IMR-90 (cell line): Measurements from ENCODE around the gene COX6A2. TPM values are rescaled to one million over a fixed set of nuclear protein-coding genes. Genes with fewer than 3 reads are reported as not detected.

Experiments
- ATAC-seq: fragments of 200-7000 bp; cut with Tn5 transposase; 2 replicates; pipeline ENCODE4 v1.9.1; 2020; ENCODE audit warnings: low read depth, mild to moderate bottlenecking, moderate library complexity
- BruUV-seq: library from RNA; stranded (reverse); fragments of 400-500 nt; replicated peaks from 2 replicates; lab custom pipeline; 2021; lab: Mats Ljungman, UMichigan
- CTCF ChIA-PET: fragments of 300-600 bp; formaldehyde crosslinking; extraction: SDS; loops from one replicate; lab custom pipeline; 2021; ENCODE audit warnings: antibody characterized with exemption; lab: Yijun Ruan, JAX
- POLR2A ChIA-PET: fragments of 300-600 bp; sonication (Branson Sonifier 250); formaldehyde crosslinking; loops from one replicate; lab custom pipeline; 2022; ENCODE audit warnings: antibody characterized with exemption; ENCODE audit not compliant: unreplicated experiment; lab: Charles Lee
- DNase-seq: peaks from one replicate; pipeline ENCODE4 v3.0.0; 2013
- H2AFZ ChIP-seq: replicated peaks from 2 replicates; pipeline ENCODE3; 2013; ENCODE audit warnings: low read length, mild to moderate bottlenecking; ENCODE audit not compliant: poor library complexity
- H2AK5ac ChIP-seq: 2 replicates; pipeline ENCODE4 v1.6.1; 2013; ENCODE audit warnings: low read depth, low read length, inconsistent platforms
- H2AK9ac ChIP-seq: replicated peaks from 2 replicates; pipeline ENCODE3; 2013; ENCODE audit warnings: mild to moderate bottlenecking, low read depth, low read length, moderate library complexity; ENCODE audit not compliant: poor library complexity
- H2BK120ac ChIP-seq: 2 replicates; pipeline ENCODE4 v1.6.1; 2013; ENCODE audit warnings: low read depth, low read length, inconsistent platforms
- H2BK15ac ChIP-seq: 3 replicates; pipeline ENCODE4 v1.6.1; 2013; ENCODE audit warnings: low read depth, low read length, inconsistent platforms
- H2BK20ac ChIP-seq: 2 replicates; pipeline ENCODE4 v1.6.1; 2013; ENCODE audit warnings: low read depth, mild to moderate bottlenecking, inconsistent platforms, low read length, moderate library complexity
- H2BK5ac ChIP-seq: 2 replicates; pipeline ENCODE4 v1.6.1; 2013; ENCODE audit warnings: mild to moderate bottlenecking, low read depth, low read length, inconsistent platforms; ENCODE audit not compliant: poor library complexity, severe bottlenecking
- H3K14ac ChIP-seq: replicated peaks from 2 replicates; pipeline ENCODE4 v1.6.1; 2013; ENCODE audit warnings: low read depth, low read length, inconsistent platforms
- H3K18ac ChIP-seq: 2 replicates; pipeline ENCODE4 v1.6.1; 2013; ENCODE audit warnings: low read depth, low read length, control low read depth
- H3K23ac ChIP-seq: 2 replicates; pipeline ENCODE4 v1.6.1; 2013; ENCODE audit warnings: low read depth, low read length, inconsistent platforms
- H3K27ac ChIP-seq: 2 replicates; pipeline ENCODE4 v1.5.1; 2013; ENCODE audit warnings: mild to moderate bottlenecking, control low read depth, low read length; ENCODE audit not compliant: insufficient read depth
- H3K27me3 ChIP-seq: 2 replicates; pipeline ENCODE4 v1.6.1; 2013; ENCODE audit warnings: low read length; ENCODE audit not compliant: control insufficient read depth, insufficient read depth
- H3K36me3 ChIP-seq: 2 replicates; pipeline ENCODE4 v1.6.1; 2013; ENCODE audit warnings: low read length, mixed read lengths; ENCODE audit not compliant: control insufficient read depth, insufficient read depth
- H3K4ac ChIP-seq: 2 replicates; pipeline ENCODE4 v1.6.1; 2013; ENCODE audit warnings: low read depth, low read length, inconsistent platforms
- H3K4me1 ChIP-seq: 2 replicates; pipeline ENCODE4 v1.6.1; 2013; ENCODE audit warnings: low read length, mixed read lengths; ENCODE audit not compliant: control insufficient read depth, insufficient read depth
- H3K4me2 ChIP-seq: 2 replicates; pipeline ENCODE4 v1.6.1; 2013; ENCODE audit warnings: low read depth, mild to moderate bottlenecking, control low read depth, low read length, moderate library complexity
- H3K4me3 ChIP-seq: 2 replicates; pipeline ENCODE4 v1.5.1; 2013; ENCODE audit warnings: low read depth, mild to moderate bottlenecking, control low read depth, low read length, moderate library complexity; ENCODE audit not compliant: insufficient read depth
- H3K56ac ChIP-seq: 2 replicates; pipeline ENCODE4 v1.6.1; 2013; ENCODE audit warnings: low read length, inconsistent platforms; ENCODE audit not compliant: insufficient read depth; ENCODE audit errors: extremely low read depth
- H3K79me1 ChIP-seq, 2 experiments: 2 replicates each; pipeline ENCODE4 v1.6.1; 2013; ENCODE audit warnings: low read length in 2 of 2, inconsistent platforms in 1 of 2, low read depth in 1 of 2
- H3K9ac ChIP-seq: 2 replicates; pipeline ENCODE4 v1.6.1; 2013; ENCODE audit warnings: low read depth, low read length, control low read depth
- H3K9me1 ChIP-seq: 2 replicates; pipeline ENCODE4 v1.6.1; 2013; ENCODE audit warnings: low read length, inconsistent platforms; ENCODE audit not compliant: insufficient read depth
- H3K9me3 ChIP-seq: 2 replicates; pipeline ENCODE4 v1.6.1; 2013; ENCODE audit warnings: low read length; ENCODE audit not compliant: control insufficient read depth, insufficient read depth
- H4K20me1 ChIP-seq: 2 replicates; pipeline ENCODE4 v1.6.1; 2013; ENCODE audit warnings: low read length, inconsistent platforms; ENCODE audit not compliant: insufficient read depth
- H4K5ac ChIP-seq: 2 replicates; pipeline ENCODE4 v1.6.1; 2013; ENCODE audit warnings: mild to moderate bottlenecking, low read depth, low read length, control low read depth
- H4K8ac ChIP-seq, 2 experiments: 2 replicates each; pipeline ENCODE4 v1.6.1; 2013; ENCODE audit warnings: low read depth in 2 of 2, low read length in 2 of 2, control low read depth in 1 of 2, inconsistent platforms in 1 of 2
- H4K91ac ChIP-seq: 2 replicates; pipeline ENCODE4 v1.6.1; 2013; ENCODE audit warnings: low read depth, low read length, inconsistent platforms; ENCODE audit not compliant: insufficient read depth
- CEBPB ChIP-seq: IDR thresholded peaks from 2 replicates; pipeline ENCODE4 v1.6.1; 2012; ENCODE audit warnings: low read depth, low read length, improper control_type of control experiment
- CHD1 ChIP-seq: IDR thresholded peaks from 2 replicates; pipeline ENCODE4 v1.6.1; 2012; ENCODE audit warnings: low read depth, low read length, improper control_type of control experiment
- WGBS, 2 experiments: methylation state at CpG; one replicate each; pipeline versions ENCODE4 v1.1.5 to v1.1.7; 2013; ENCODE audit warnings: missing lambda C conversion rate in 2 of 2; ENCODE audit not compliant: insufficient read length in 1 of 2; ENCODE audit errors: extremely low coverage in 2 of 2; 5-methylcytosine and 5-hydroxymethylcytosine counted together
- dilution Hi-C: fragments of 300-500 bp; cut with HindIII; formaldehyde crosslinking; loops from one replicate; pipeline ENCODE4 v1.14.3; 2018; ENCODE audit warnings: low sequenced_read_pairs; ENCODE audit not compliant: unreplicated experiment
- in situ Hi-C: fragments of 300-500 bp; cut with MboI; formaldehyde crosslinking; loops from 3 replicates; pipeline ENCODE4 v1.14.3; 2019; ENCODE audit warnings: low sequenced_read_pairs, inconsistent platforms, mixed read lengths
- intact Hi-C: fragments of 100-400 bp; cut with micrococcal nuclease; formaldehyde crosslinking; loops from 2 replicates; pipeline ENCODE4 v1.10.0; 2022
- polyA plus RNA-seq, 3 experiments: library from polyadenylated mRNA; depleted of rRNA; stranded (reverse); fragments of >200 nt; gene quantifications; 2 replicates each; pipeline ENCODE4 v1.2.3, GENCODE V29; 2012; ENCODE audit warnings: low replicate concordance in 1 of 3
- total RNA-seq: library from RNA; depleted of rRNA; stranded (reverse); fragments of >200 nt; gene quantifications from 2 replicates; pipeline ENCODE4 v1.2.3, GENCODE V29; 2012

COX6A2 gene
- total and polyA plus RNA-seq, 2 of the 4 experiments (the other 2 are of a cell fraction), result not detected

- Histone ChIP-seq H3K4me3 (no peak overlapping the region), H3K9me3 (no peaks in the 10 kb centered on the region; the same call in 1 of the 2 replicates), H2BK120ac (no peak overlapping the region), H2AFZ (no peak overlapping the region), H3K9me1 (no peaks in the 10 kb centered on the region), H3K27ac (no peak overlapping the region), H4K5ac (no peak overlapping the region), H3K79me1 (no peaks in the 10 kb centered on the region), H4K20me1 (no peaks in the 10 kb centered on the region), H3K18ac (no peak overlapping the region), H3K14ac (no peak overlapping the region), H2BK5ac (no peak overlapping the region), H2BK20ac (no peak overlapping the region), H3K4me1 (no peaks in the 10 kb centered on the region), H2AK9ac (no peak overlapping the region), H3K36me3 (no peaks in the 10 kb centered on the region), H2BK15ac (no peak overlapping the region), H2AK5ac (no peak overlapping the region), H4K8ac (no peak overlapping the region), H3K4ac (no peak overlapping the region), H3K9ac (no peak overlapping the region), H3K27me3 (peaks cover 24% of the 10 kb centered on the region), H4K91ac (no peak overlapping the region), H3K4me2 (no peak overlapping the region), H3K23ac (no peak overlapping the region), H3K56ac (no peak overlapping the region)
- ChIA-PET POLR2A (no interaction called here), CTCF (no interaction called here)
- intact Hi-C loops, result no loop called here
- in situ Hi-C loops, result no loop called here
- ATAC-seq (no peak), DNase-seq (no peak)
- TF ChIP-seq CEBPB (no peak), CHD1 (no peak)
- no TSS peak for BruUV-seq
- WGBS, 2 experiments, result no CpG with 5 or more reads among the region's 3 CpGs
- dilution Hi-C loops, result no loop called here
Observed at GRCh38 chr16:31429796-31430195, 1.6 kb upstream of the COX6A2 start.
